ENCODE results near the gene ARMH3.
A peak's percentile ranks its signal among the peaks of the same experiment; 100 is the strongest.
"Not testable (repeated sequence)": the region's sequence is repeated elsewhere in the genome, so short reads cannot be mapped to it uniquely, and the experiment has no call there.

Gene ARMH3

DNA sequence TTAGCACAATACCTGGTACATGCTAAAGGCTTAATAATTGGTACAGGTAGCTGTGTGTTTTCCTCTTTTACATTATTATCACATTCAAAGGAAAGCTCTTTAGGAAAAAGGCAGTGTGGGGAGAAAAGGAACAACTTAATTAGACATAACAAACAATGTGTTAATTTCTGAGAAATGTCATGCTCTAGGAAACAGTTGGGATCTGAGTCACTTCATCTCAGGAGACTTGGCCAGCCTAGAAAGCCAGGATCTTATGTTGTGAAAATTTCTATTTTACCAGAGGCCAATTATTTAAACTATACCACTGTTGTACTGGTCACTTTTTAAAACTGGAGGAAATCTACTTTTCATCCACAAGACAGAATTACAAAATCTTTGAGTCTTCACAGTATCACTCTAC, 39.6 kb downstream of the ARMH3 start:
- Histone ChIP-seq H3K36me3 (ENCODE audit: low read depth) (peaks cover 21% of the 10 kb centered on the region), H3K4me1 (ENCODE audit: insufficient read depth, poor library complexity, severe bottlenecking) (no peaks in the 10 kb centered on the region), H3K9me3 (ENCODE audit: severe bottlenecking) (no peaks in the 10 kb centered on the region), H3K27me3 (ENCODE audit: insufficient read depth, poor library complexity, severe bottlenecking) (no peaks in the 10 kb centered on the region), H3K27ac (ENCODE audit: poor library complexity, severe bottlenecking) (no peak overlapping the region), H3K4me3 (ENCODE audit: severe bottlenecking) (no peak overlapping the region)
- DNase-seq (ENCODE audit: low spot score): no peak
- TF ChIP-seq, protein P1, sequence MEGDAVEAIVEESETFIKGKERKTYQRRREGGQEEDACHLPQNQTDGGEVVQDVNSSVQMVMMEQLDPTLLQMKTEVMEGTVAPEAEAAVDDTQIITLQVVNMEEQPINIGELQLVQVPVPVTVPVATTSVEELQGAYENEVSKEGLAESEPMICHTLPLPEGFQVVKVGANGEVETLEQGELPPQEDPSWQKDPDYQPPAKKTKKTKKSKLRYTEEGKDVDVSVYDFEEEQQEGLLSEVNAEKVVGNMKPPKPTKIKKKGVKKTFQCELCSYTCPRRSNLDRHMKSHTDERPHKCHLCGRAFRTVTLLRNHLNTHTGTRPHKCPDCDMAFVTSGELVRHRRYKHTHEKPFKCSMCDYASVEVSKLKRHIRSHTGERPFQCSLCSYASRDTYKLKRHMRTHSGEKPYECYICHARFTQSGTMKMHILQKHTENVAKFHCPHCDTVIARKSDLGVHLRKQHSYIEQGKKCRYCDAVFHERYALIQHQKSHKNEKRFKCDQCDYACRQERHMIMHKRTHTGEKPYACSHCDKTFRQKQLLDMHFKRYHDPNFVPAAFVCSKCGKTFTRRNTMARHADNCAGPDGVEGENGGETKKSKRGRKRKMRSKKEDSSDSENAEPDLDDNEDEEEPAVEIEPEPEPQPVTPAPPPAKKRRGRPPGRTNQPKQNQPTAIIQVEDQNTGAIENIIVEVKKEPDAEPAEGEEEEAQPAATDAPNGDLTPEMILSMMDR (IDR thresholded peaks at IDR 0.05; ENCODE audit: poor library complexity, severe bottlenecking): no peak
- ATAC-seq (ENCODE audit: low read depth): no peak

DNA sequence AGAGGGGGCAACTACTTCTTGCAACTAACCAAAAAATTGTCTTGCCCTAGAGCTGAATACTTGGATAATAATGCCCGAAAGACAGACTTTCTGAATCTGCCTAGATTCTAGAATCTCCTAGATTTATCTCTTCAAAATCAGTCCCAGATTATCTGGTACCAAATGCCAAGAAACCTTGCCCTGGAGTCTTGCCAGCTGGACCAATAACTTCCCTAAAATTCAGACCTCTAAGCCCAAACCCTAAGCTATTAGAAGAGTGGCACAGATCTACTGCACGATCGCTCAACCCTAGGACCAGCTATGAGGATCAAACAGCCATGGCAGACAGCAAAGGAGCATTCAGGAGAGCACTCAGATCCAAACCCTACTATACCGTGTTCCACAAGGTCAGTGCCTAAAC, 45.0 kb downstream of the ARMH3 start:
- H3K9me3 ChIP-seq (ENCODE audit: severe bottlenecking): no peaks in the 10 kb centered on the region
- ATAC-seq (ENCODE audit: low read depth): no peak

DNA sequence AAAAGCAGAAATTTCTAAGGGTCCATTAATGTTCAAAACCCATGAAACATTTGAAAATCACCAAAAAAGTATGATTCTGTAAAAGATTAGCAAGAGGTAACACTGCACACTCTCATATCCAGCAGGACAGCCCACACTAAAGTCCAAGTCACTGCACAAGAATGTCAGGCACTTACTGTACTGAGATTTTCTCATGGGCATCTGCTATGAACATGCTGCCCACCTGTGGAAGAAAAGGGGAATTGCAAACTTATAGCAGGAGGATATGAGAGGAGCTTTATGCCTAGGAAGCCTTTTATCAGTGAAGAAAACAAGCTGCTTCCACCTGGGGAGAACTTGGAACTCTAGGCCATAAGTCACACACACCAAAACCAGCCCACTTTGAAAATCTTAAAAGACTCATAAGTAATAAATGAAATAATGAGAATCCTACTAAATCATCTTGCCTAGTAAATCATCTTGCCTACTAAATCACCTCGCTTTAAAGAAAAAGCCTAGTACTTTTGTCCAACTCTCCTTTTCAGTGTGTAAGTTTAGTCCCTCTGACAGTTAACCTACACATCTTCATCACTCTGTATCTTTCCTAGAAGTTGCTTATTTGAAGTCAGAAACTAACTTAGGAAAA, 46.1 kb downstream of the ARMH3 start:
- H3K4me1 ChIP-seq (ENCODE audit: insufficient read depth, poor library complexity, severe bottlenecking): no peaks in the 10 kb centered on the region
- H3K4me3 ChIP-seq (ENCODE audit: severe bottlenecking): no peak overlapping the region
- no peak overlapping the region for H3K27ac ChIP-seq (ENCODE audit: poor library complexity, severe bottlenecking)
- H3K36me3 ChIP-seq (ENCODE audit: low read depth): peaks cover 34% of the 10 kb centered on the region
- no peak for DNase-seq (ENCODE audit: low spot score)
- H3K9me3 ChIP-seq (ENCODE audit: severe bottlenecking): no peaks in the 10 kb centered on the region
- peak; percentile 100 for ATAC-seq (ENCODE audit: low read depth)
- TF ChIP-seq, protein P1 (IDR thresholded peaks at IDR 0.05; ENCODE audit: poor library complexity, severe bottlenecking): peak; percentile 96
- H3K27me3 ChIP-seq (ENCODE audit: insufficient read depth, poor library complexity, severe bottlenecking): no peaks in the 10 kb centered on the region

More for the DNA sequence above, 45.0 kb downstream of the ARMH3 start:
- H3K4me1 ChIP-seq (ENCODE audit: insufficient read depth, poor library complexity, severe bottlenecking): no peaks in the 10 kb centered on the region
- H3K4me3 ChIP-seq (ENCODE audit: severe bottlenecking): no peak overlapping the region
- TF ChIP-seq, protein P1 (IDR thresholded peaks at IDR 0.05; ENCODE audit: poor library complexity, severe bottlenecking): no peak
- peaks cover 27% of the 10 kb centered on the region for H3K36me3 ChIP-seq (ENCODE audit: low read depth)
- no peak for DNase-seq (ENCODE audit: low spot score)
- no peak overlapping the region for H3K27ac ChIP-seq (ENCODE audit: poor library complexity, severe bottlenecking)
- H3K27me3 ChIP-seq (ENCODE audit: insufficient read depth, poor library complexity, severe bottlenecking): no peaks in the 10 kb centered on the region

DNA sequence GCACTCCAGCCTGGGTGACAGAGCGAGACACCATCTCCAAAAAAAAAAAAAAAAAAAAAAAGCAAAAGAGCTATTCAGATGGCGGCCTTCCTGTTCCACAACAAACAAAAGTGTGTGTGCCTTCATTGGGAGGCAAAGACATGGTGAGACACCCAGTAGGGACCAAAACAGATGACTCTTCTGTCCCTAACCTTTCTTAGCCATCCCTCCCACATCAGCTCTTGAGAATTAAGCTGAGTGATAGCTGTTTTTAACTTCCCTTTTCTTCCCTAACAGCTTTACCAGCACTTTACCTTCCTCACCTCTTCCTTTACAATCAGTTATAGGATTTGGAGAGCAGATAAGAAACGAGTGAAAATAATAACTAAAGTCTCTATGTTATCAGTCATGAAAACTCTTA, 48.2 kb downstream of the ARMH3 start:
- no peak overlapping the region for H3K27ac ChIP-seq (ENCODE audit: poor library complexity, severe bottlenecking)

DNA sequence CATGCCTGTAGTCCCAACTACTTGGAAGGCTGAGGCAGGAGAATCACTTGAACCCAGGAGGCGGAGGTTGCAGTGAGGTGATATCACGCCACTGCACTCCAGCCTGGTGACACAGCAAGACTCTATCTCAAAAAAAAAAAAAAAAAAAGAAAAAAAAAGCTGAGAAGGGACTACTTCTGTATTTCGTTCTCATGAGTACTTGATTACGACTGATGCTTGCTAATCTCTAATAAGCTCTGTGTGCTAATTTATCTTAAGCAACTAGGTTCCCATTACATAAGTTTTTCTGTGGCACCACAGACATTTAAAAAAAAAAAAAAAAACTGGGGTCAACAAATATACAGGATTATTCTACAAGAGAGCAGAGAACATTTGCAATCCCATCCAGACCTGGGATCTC, 48.9 kb downstream of the ARMH3 start:
- not testable (repeated sequence) for H3K27ac ChIP-seq (ENCODE audit: poor library complexity, severe bottlenecking); H3K4me1 ChIP-seq (ENCODE audit: insufficient read depth, poor library complexity, severe bottlenecking); DNase-seq (ENCODE audit: low spot score); H3K4me3 ChIP-seq (ENCODE audit: severe bottlenecking); H3K9me3 ChIP-seq (ENCODE audit: severe bottlenecking); ATAC-seq (ENCODE audit: low read depth); H3K27me3 ChIP-seq (ENCODE audit: insufficient read depth, poor library complexity, severe bottlenecking)
- peaks cover 35% of the 10 kb centered on the region for H3K36me3 ChIP-seq (ENCODE audit: low read depth)

More for the DNA sequence above, 48.2 kb downstream of the ARMH3 start:
- no peaks in the 10 kb centered on the region for H3K9me3 ChIP-seq (ENCODE audit: severe bottlenecking)
- ATAC-seq (ENCODE audit: low read depth) (no peak), DNase-seq (ENCODE audit: low spot score) (no peak)
- H3K4me1 ChIP-seq (ENCODE audit: insufficient read depth, poor library complexity, severe bottlenecking): no peaks in the 10 kb centered on the region
- no peak overlapping the region for H3K4me3 ChIP-seq (ENCODE audit: severe bottlenecking)
- TF ChIP-seq, protein P1 (IDR thresholded peaks at IDR 0.05; ENCODE audit: poor library complexity, severe bottlenecking): no peak
- H3K27me3 ChIP-seq (ENCODE audit: insufficient read depth, poor library complexity, severe bottlenecking): no peaks in the 10 kb centered on the region
- H3K36me3 ChIP-seq (ENCODE audit: low read depth): peaks cover 31% of the 10 kb centered on the region

All from RWPE2 (cell line).